Activated CD4-positive, alpha-beta T cell treated with anti-CD3 and anti-CD28 coated beads, Interleukin-2, amount 10 ng/mL, durations not matched to agents 24 days and 14 days (primary cell): Measurements from ENCODE around the gene TMPRSS6. TPM values are rescaled to one million over a fixed set of nuclear protein-coding genes. Genes with fewer than 3 reads are reported as not detected.
A peak's percentile ranks its signal among the peaks of the same experiment; 100 is the strongest.

Experiments used
- DNase-seq: peaks from one replicate; pipeline ENCODE4 v3.0.0; 2022
- H3K27ac Mint-ChIP-seq: one replicate; pipeline ENCODE4 v1.8.0; 2022; ENCODE audit warnings: mild to moderate bottlenecking, mixed read lengths
- H3K27me3 Mint-ChIP-seq: one replicate; pipeline ENCODE4 v1.8.0; 2022; ENCODE audit warnings: mixed read lengths
- H3K36me3 Mint-ChIP-seq: one replicate; pipeline ENCODE4 v1.8.0; 2022; ENCODE audit warnings: low read depth, mild to moderate bottlenecking, mixed read lengths
- H3K4me1 Mint-ChIP-seq: one replicate; pipeline ENCODE4 v1.8.0; 2021; ENCODE audit warnings: mixed read lengths
- H3K4me3 Mint-ChIP-seq: one replicate; pipeline ENCODE4 v1.8.0; 2022; ENCODE audit warnings: mild to moderate bottlenecking, moderate library complexity, mixed read lengths
- H3K9me3 Mint-ChIP-seq: one replicate; pipeline ENCODE4 v1.8.0; 2021; ENCODE audit warnings: mixed read lengths
- intact Hi-C: fragments of 100-400 bp; cut with micrococcal nuclease; formaldehyde crosslinking; loops from one replicate; pipeline ENCODE4 v1.15.1; 2023
- total RNA-seq: library from RNA; stranded (reverse); gene quantifications from 2 replicates; pipeline ENCODE4 v1.2.3, GENCODE V29; 2022

TMPRSS6 gene
- total RNA-seq, 1 donor from 2014 or later = 6.8 TPM

- peaks cover 21% of the 10 kb centered on the region for H3K4me1 Mint-ChIP-seq
- no peak overlapping the region for H3K4me3 Mint-ChIP-seq
- no peaks in the 10 kb centered on the region for H3K9me3 Mint-ChIP-seq
- H3K27ac Mint-ChIP-seq = no peak overlapping the region
- no peak for DNase-seq
- intact Hi-C loops = no loop called here
- H3K27me3 Mint-ChIP-seq = no peaks in the 10 kb centered on the region
- H3K36me3 Mint-ChIP-seq = peaks cover 29% of the 10 kb centered on the region
These were observed 50.4 kb downstream of the TMPRSS6 start for GRCh38 chr22:37058917-37059701.

GRCh38 chr22:37057796-37058510 is 51.6 kb downstream of the TMPRSS6 start:
- H3K27me3 Mint-ChIP-seq = no peaks in the 10 kb centered on the region
- H3K27ac Mint-ChIP-seq = no peak overlapping the region
- H3K4me3 Mint-ChIP-seq = no peak overlapping the region
- intact Hi-C loops = no loop called here
- DNase-seq = no peak
- peaks cover 34% of the 10 kb centered on the region for H3K36me3 Mint-ChIP-seq
- H3K4me1 Mint-ChIP-seq = peaks cover 27% of the 10 kb centered on the region
- H3K9me3 Mint-ChIP-seq = no peaks in the 10 kb centered on the region

GRCh38 chr22:37057226-37057625 is 52.3 kb downstream of the TMPRSS6 start:
- H3K9me3 Mint-ChIP-seq = no peaks in the 10 kb centered on the region
- DNase-seq = no peak
- peaks cover 34% of the 10 kb centered on the region for H3K36me3 Mint-ChIP-seq
- no peak overlapping the region for H3K4me3 Mint-ChIP-seq
- intact Hi-C loops = no loop called here
- H3K4me1 Mint-ChIP-seq = peaks cover 29% of the 10 kb centered on the region
- H3K27ac Mint-ChIP-seq = no peak overlapping the region
- no peaks in the 10 kb centered on the region for H3K27me3 Mint-ChIP-seq

GRCh38 chr22:37056246-37056645 is 53.3 kb downstream of the TMPRSS6 start:
- Mint-ChIP-seq H3K27ac (no peak overlapping the region), H3K36me3 (peaks cover 34% of the 10 kb centered on the region), H3K9me3 (no peaks in the 10 kb centered on the region), H3K27me3 (no peaks in the 10 kb centered on the region), H3K4me3 (no peak overlapping the region), H3K4me1 (peaks cover 27% of the 10 kb centered on the region)
- DNase-seq = no peak
- intact Hi-C loops = no loop called here

- H3K4me1 Mint-ChIP-seq = peaks cover 13% of the 10 kb centered on the region
- peaks cover 27% of the 10 kb centered on the region for H3K36me3 Mint-ChIP-seq
- DNase-seq = no peak
- intact Hi-C loops = no loop called here
- no peaks in the 10 kb centered on the region for H3K9me3 Mint-ChIP-seq
- no peak overlapping the region for H3K27ac Mint-ChIP-seq
- H3K4me3 Mint-ChIP-seq = no peak overlapping the region
- H3K27me3 Mint-ChIP-seq = no peaks in the 10 kb centered on the region
These were observed 54.7 kb downstream of the TMPRSS6 start for GRCh38 chr22:37054600-37055365.

GRCh38 chr22:37054056-37054395 is 55.5 kb downstream of the TMPRSS6 start:
- no peak for DNase-seq
- H3K9me3 Mint-ChIP-seq = no peaks in the 10 kb centered on the region
- no peak overlapping the region for H3K4me3 Mint-ChIP-seq
- intact Hi-C loops = no loop called here
- H3K4me1 Mint-ChIP-seq = peaks cover 12% of the 10 kb centered on the region
- H3K27ac Mint-ChIP-seq = no peak overlapping the region
- peaks cover 25% of the 10 kb centered on the region for H3K36me3 Mint-ChIP-seq
- H3K27me3 Mint-ChIP-seq = no peaks in the 10 kb centered on the region

- Mint-ChIP-seq H3K4me3 (no peak overlapping the region), H3K27ac (no peak overlapping the region)
- intact Hi-C loops = no loop called here
These were observed 56.0 kb downstream of the TMPRSS6 start for GRCh38 chr22:37053310-37054055.

GRCh38 chr22:37052386-37053309 is 56.9 kb downstream of the TMPRSS6 start:
- DNase-seq = no peak
- Mint-ChIP-seq H3K27ac (peak overlapping the region; percentile 78), H3K36me3 (peaks cover 21% of the 10 kb centered on the region), H3K4me3 (peak overlapping the region; percentile 90), H3K4me1 (peaks cover 12% of the 10 kb centered on the region), H3K27me3 (no peaks in the 10 kb centered on the region), H3K9me3 (no peaks in the 10 kb centered on the region)
- intact Hi-C loops = no loop called here

More at GRCh38 chr22:37053310-37054055, 56.0 kb downstream of the TMPRSS6 start:
- peaks cover 12% of the 10 kb centered on the region for H3K4me1 Mint-ChIP-seq
- DNase-seq = no peak
- peaks cover 25% of the 10 kb centered on the region for H3K36me3 Mint-ChIP-seq
- no peaks in the 10 kb centered on the region for H3K27me3 Mint-ChIP-seq
- no peaks in the 10 kb centered on the region for H3K9me3 Mint-ChIP-seq

- Mint-ChIP-seq H3K9me3 (no peaks in the 10 kb centered on the region), H3K27me3 (no peaks in the 10 kb centered on the region)
- intact Hi-C loops = no loop called here
These were observed 57.8 kb downstream of the TMPRSS6 start, which contains the start of gene KCTD17 for GRCh38 chr22:37051391-37052385. Gene KCTD17 (plus strand): TSS chr22:37051742. CDS start chr22:37051761, 19 bp downstream.

GRCh38 chr22:37050913-37051312 is 58.6 kb downstream of the TMPRSS6 start:
- H3K4me1 Mint-ChIP-seq = peaks cover 14% of the 10 kb centered on the region
- H3K27me3 Mint-ChIP-seq = no peaks in the 10 kb centered on the region
- H3K36me3 Mint-ChIP-seq = peaks cover 13% of the 10 kb centered on the region
- H3K4me3 Mint-ChIP-seq = peak overlapping the region; percentile 90
- DNase-seq = no peak
- no peaks in the 10 kb centered on the region for H3K9me3 Mint-ChIP-seq
- no peak overlapping the region for H3K27ac Mint-ChIP-seq
- intact Hi-C loops = no loop called here

More at GRCh38 chr22:37051391-37052385, 57.8 kb downstream of the TMPRSS6 start, which contains the start of gene KCTD17:
- Mint-ChIP-seq H3K4me3 (peak within 1 kb of the TSS; percentile 90), H3K4me1 (peaks cover 12% of the 10 kb centered on the region), H3K27ac (peak within 1 kb of the TSS; percentile 78), H3K36me3 (peaks cover 18% of the 10 kb centered on the region)
- peak; percentile 95 for DNase-seq

- Mint-ChIP-seq H3K27ac (no peak overlapping the region), H3K4me3 (no peak overlapping the region), H3K27me3 (no peaks in the 10 kb centered on the region), H3K9me3 (no peaks in the 10 kb centered on the region), H3K4me1 (peaks cover 20% of the 10 kb centered on the region), H3K36me3 (peaks cover 4% of the 10 kb centered on the region)
- DNase-seq = no peak
- intact Hi-C loops = loop anchor here (10.0 kb wide), 2 partner anchors 146 to 504 kb away; no protein-coding TSS in a partner anchor
These were observed 60.3 kb downstream of the TMPRSS6 start for GRCh38 chr22:37049224-37049623.
